GM12873 (cell line): ENCODE results near the gene SLC44A5.

Source experiments
- CTCF ChIP-seq: IDR thresholded peaks from 2 replicates; pipeline ENCODE4 v1.5.1; 2012; ENCODE audit warnings: low read depth, mild to moderate bottlenecking, moderate library complexity, low read length, control low read depth; ENCODE audit not compliant: insufficient read depth; ENCODE audit errors: missing control alignments

Gene SLC44A5

GRCh38 chr1:75612976-75613375 is 2.1 kb upstream of the SLC44A5 start:
- TF ChIP-seq CTCF, result no peak

DNA sequence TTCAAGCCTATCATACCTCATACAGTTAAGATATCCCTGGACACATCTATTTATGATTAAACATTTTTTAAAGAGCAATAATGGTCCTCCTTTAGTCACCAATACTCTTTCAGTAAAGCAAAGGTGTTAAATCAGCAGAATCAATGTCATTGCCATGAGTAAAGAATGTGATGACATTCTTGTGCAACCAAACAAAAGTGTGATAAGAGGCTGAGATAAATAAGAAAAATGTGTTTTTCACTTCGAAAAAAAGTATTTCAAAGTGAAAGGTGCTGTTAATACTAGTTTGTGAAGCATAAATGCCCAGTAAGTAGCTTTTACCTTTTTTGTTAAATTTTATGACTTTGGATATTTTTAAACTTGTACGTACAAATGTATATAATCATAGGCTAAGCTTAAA is 8.4 kb downstream of the SLC44A5 start:
- no peak for TF ChIP-seq CTCF

DNA sequence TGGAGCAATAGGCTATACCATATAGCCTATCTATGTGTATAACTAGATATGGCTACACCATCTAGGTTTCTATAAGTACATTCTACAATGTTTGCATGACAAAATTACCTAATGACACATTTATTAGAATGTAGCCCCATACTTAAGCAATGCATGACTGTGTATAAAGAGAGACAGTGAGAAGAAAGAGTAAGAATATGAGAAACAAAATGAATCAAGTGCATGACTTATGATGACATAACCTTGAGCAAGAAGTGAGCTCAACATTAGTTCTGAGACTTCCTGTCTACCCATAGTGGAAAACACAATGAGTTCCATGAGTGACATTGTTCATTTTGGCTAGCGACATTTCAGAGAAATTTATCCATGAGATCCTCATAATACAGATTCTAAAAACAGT is 10.1 kb downstream of the SLC44A5 start:
- no peak for TF ChIP-seq CTCF

- no peak for TF ChIP-seq CTCF
Measured at GRCh38 chr1:75594327-75594726, 16.6 kb downstream of the SLC44A5 start.

DNA sequence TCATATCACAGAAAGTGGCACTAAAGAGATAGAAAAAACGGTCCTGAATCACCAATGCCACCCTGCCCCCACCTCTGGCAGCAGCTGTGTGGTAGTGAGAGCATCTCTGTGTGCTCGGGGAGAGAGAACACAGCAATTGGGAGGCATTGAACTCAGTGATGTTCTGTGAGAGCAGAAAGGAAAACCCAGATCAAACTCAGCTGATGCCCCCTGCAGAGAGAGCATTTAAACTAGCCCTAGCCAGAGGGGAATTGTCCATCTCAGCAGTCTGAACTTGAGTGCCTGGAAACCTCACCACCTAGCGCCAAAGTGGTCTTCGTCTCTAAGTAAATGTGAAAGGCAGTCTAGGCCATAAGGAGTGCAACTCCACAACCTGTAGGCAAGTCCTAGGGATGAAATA is 21.3 kb downstream of the SLC44A5 start:
- TF ChIP-seq CTCF, result no peak

DNA sequence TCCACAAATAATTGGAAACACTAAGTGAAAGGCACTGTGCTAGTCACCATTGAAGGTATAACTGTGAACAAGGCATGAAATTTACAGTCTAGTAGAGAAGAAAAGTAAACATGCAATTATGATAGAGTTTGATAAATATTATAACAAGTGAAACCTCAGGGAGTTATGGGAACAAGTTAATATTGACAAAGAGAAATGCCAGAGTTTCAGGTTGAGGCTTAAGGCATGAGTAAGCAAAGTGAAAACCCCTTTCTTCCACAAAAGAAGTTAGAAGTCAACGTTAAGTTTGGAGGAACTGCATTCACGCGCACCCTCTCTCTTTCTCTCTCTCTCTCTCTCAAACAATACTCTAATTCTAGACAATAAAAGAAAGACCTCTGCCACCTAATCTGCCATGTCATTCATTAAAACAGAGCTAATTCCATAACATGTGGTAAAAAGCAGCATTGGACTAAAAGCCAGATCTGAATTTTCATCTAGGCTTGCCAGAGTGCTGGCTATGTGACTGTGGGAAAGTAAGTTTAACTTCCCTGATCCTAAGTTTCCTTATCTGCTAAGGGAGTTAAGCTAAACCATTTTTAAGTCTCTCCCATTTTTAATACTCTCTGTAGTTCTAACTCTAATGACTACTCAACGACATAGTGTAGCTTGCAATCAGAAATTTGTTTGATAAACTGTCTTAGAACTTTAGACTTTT is 22.0 kb downstream of the SLC44A5 start:
- no peak for TF ChIP-seq CTCF

DNA sequence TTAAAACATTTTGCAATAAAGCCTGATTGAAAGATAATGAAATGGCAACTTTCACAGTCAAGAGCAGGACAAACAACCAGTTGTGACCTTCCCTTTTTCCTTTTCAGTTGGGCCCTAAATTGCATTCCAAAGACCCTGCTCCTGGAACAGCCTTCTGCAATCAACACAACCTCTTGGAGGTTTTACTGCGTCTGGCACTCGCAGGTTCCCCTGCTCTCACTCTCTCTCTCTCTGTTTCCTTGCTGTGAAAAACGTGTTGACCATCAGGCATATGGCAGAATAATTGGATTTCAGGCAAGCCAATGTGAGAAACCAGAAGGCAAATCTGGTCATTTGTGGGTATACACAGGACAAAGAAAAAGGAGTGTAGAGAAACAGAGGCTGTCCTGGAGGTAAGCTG is 23.2 kb downstream of the SLC44A5 start:
- TF ChIP-seq CTCF, result no peak
